HepG2 (cell line): ENCODE measurements around the gene METAP1D. TPM values are rescaled to one million over a fixed set of nuclear protein-coding genes. Genes with fewer than 3 reads are reported as not detected.

Source experiments
- AGO2 ChIP-seq: fragments of 200-400 bp; formaldehyde crosslinking; optimal IDR thresholded peaks from 2 replicates; pipeline ENCODE3; 2017; ENCODE audit warnings: mild to moderate bottlenecking, low read depth, low read length, moderate library complexity
- AHDC1 ChIP-seq: sonication (generic); formaldehyde crosslinking; IDR thresholded peaks from 2 replicates; pipeline ENCODE4 v1.5.1; 2020; ENCODE audit warnings: mild to moderate bottlenecking, missing genetic modification reagents, borderline replicate concordance
- CHCHD3 ChIP-seq: sonication (generic); formaldehyde crosslinking; IDR thresholded peaks from 2 replicates; pipeline ENCODE4 v1.8.0; 2022; ENCODE audit warnings: mild to moderate bottlenecking, missing genetic modification reagents, moderate library complexity
- FOXA1 ChIP-seq, 2 experiments: fragments of 450-650 bp in 1 of 2; sonication (generic) in 1 of 2; formaldehyde crosslinking in 1 of 2; IDR thresholded peaks; 2 replicates each; pipeline versions ENCODE4 v1.4.0 to v1.6.1; 2016 to 2020; ENCODE audit warnings: missing genetic modification reagents in 1 of 2
- FOXP1 ChIP-seq, 2 experiments: fragments of 450-650 bp in 1 of 2; IDR thresholded peaks; 2 replicates each; pipeline ENCODE4 v1.6.1; 2017 to 2018; ENCODE audit warnings: antibody characterized with exemption in 1 of 2
- MBNL3 ChIP-seq: fragments of 250-450 bp; sonication (Bioruptor Pico); conservative IDR thresholded peaks from 2 replicates; pipeline ENCODE4 v1.8.0; 2022; ENCODE audit warnings: mild to moderate bottlenecking, inconsistent platforms
- RBM39 ChIP-seq: fragments of 200-400 bp; formaldehyde crosslinking; IDR thresholded peaks from one replicate; pipeline ENCODE4 v1.6.1; 2018; ENCODE audit warnings: antibody characterized with exemption, mild to moderate bottlenecking, low read depth, low read length; ENCODE audit not compliant: poor library complexity, severe bottlenecking
- SALL2 ChIP-seq: sonication (generic); formaldehyde crosslinking; IDR thresholded peaks from 2 replicates; pipeline ENCODE4 v1.8.1; 2023; ENCODE audit warnings: mild to moderate bottlenecking, missing genetic modification reagents, inconsistent platforms
- SIN3A ChIP-seq: IDR thresholded peaks from 2 replicates; pipeline ENCODE4 v1.6.1; 2011; ENCODE audit warnings: low read depth, mild to moderate bottlenecking, control low read depth, low read length, borderline replicate concordance
- SMAD9 ChIP-seq: sonication (generic); formaldehyde crosslinking; IDR thresholded peaks from 2 replicates; pipeline ENCODE4 v1.5.1; 2020; ENCODE audit warnings: mild to moderate bottlenecking, missing genetic modification reagents
- TCF12 ChIP-seq, 2 experiments: fragments of 450-650 bp in 1 of 2; sonication (generic) in 1 of 2; formaldehyde crosslinking in 1 of 2; IDR thresholded peaks; 2 replicates each; pipeline versions ENCODE4 v1.6.1 to v1.8.0; 2017 to 2022; ENCODE audit warnings: antibody characterized with exemption in 1 of 2, mild to moderate bottlenecking in 1 of 2, missing genetic modification reagents in 1 of 2, moderate library complexity in 1 of 2
- TCF7 ChIP-seq: sonication (generic); IDR thresholded peaks from 2 replicates; pipeline ENCODE4 v1.6.1; 2016; ENCODE audit warnings: antibody characterized with exemption, low read depth
- TOE1 ChIP-seq: sonication (generic); formaldehyde crosslinking; IDR thresholded peaks from 2 replicates; pipeline ENCODE4 v1.4.0; 2020; ENCODE audit warnings: mild to moderate bottlenecking, missing genetic modification reagents
- YY1 ChIP-seq: IDR thresholded peaks from 2 replicates; pipeline ENCODE4 v1.6.1; 2011; ENCODE audit warnings: low read length, low read depth, moderate library complexity, mild to moderate bottlenecking; ENCODE audit not compliant: insufficient read depth, insufficient replicate concordance
- ZNF83 ChIP-seq: sonication (generic); formaldehyde crosslinking; IDR thresholded peaks from 2 replicates; pipeline ENCODE4 v1.4.0; 2020; ENCODE audit warnings: missing genetic modification reagents, mild to moderate bottlenecking, borderline replicate concordance
- polyA plus RNA-seq, 8 experiments: library from polyadenylated mRNA; depleted of rRNA in 3 of 8; stranded (reverse) in 7 of 8; unstranded in 1 of 8; fragments of >200 nt; fragmentation: Illumina TruSeq in 4 of 8; extraction: Trizol in 4 of 8; gene quantifications; 2 replicates each; pipeline versions ENCODE4 v1.2.1 to v1.2.3, GENCODE V29; 2011 to 2016; ENCODE audit warnings: low read depth in 4 of 8, missing spikeins in 1 of 8, mixed read lengths in 1 of 8; ENCODE audit not compliant: insufficient read depth in 1 of 8
- total RNA-seq, 5 experiments: library from RNA; depleted of rRNA; stranded (reverse); fragments of >200 nt; fragmentation: Illumina TruSeq; extraction: Trizol; gene quantifications; 2 replicates each; pipeline ENCODE4 v1.2.3, GENCODE V29; 2016; ENCODE audit warnings: low read depth in 1 of 5
- TF ChIP-seq, protein P1 (sequence below): sonication (generic); formaldehyde crosslinking; IDR thresholded peaks from 2 replicates; pipeline ENCODE4 v1.5.1; 2020; ENCODE audit warnings: mild to moderate bottlenecking, moderate library complexity, missing genetic modification reagents
- TF ChIP-seq, protein P2 (sequence below): sonication (generic); formaldehyde crosslinking; IDR thresholded peaks from 2 replicates; pipeline ENCODE4 v1.4.0; 2020; ENCODE audit warnings: missing genetic modification reagents
- TF ChIP-seq, protein P3 (sequence below): sonication (generic); formaldehyde crosslinking; IDR thresholded peaks from 2 replicates; pipeline ENCODE4 v1.4.0; 2020; ENCODE audit warnings: low read depth, mild to moderate bottlenecking, missing genetic modification reagents
- TF ChIP-seq, protein P4 (sequence below): sonication (generic); IDR thresholded peaks from 2 replicates; pipeline ENCODE4 v1.6.1; 2016; ENCODE audit warnings: low read depth, borderline replicate concordance

Gene METAP1D
- total and polyA plus RNA-seq, 2 of the 13 experiments (the other 11 are each of a cell fraction or from before 2014, with no cell fraction given), result 14.7 to 21.6 TPM

DNA sequence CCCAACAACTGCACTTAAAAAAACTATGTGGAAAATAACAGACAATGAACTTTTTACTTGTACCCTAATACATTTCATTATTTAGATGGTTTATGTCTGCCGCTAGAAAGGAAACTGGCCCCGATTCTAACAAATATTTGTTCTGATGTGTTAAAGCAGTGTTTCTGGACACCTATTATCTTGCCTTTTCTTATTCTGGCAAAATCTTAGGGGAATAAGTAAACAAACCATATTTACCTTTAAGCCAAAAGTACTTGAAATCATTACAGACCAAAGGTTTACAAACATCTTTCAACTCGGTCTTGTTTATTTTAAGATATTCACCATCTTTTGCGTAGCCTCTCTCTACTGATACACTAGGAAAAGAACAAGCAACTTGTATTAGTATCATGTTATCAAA, 73.8 kb downstream of the METAP1D start (continued):
- TF ChIP-seq AHDC1 (CRISPR knock-in tag), result no peak
- peak; percentile 19; the same call in 1 of the 2 replicates for TF ChIP-seq TCF7
- TF ChIP-seq, protein P1, sequence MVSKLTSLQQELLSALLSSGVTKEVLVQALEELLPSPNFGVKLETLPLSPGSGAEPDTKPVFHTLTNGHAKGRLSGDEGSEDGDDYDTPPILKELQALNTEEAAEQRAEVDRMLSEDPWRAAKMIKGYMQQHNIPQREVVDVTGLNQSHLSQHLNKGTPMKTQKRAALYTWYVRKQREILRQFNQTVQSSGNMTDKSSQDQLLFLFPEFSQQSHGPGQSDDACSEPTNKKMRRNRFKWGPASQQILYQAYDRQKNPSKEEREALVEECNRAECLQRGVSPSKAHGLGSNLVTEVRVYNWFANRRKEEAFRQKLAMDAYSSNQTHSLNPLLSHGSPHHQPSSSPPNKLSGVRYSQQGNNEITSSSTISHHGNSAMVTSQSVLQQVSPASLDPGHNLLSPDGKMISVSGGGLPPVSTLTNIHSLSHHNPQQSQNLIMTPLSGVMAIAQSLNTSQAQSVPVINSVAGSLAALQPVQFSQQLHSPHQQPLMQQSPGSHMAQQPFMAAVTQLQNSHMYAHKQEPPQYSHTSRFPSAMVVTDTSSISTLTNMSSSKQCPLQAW (CRISPR knock-in tag), result no peak
- TF ChIP-seq ZNF83 (CRISPR knock-in tag), result no peak
- TF ChIP-seq FOXA1 (IDR thresholded peaks at IDR 0.05), result no peak
- TF ChIP-seq FOXA1 (CRISPR knock-in tag; IDR thresholded peaks at IDR 0.05), result peak; percentile 26; the same call in 1 of the 2 replicates
- TF ChIP-seq MBNL3 (CRISPR knock-in tag), result no peak
- no peak for TF ChIP-seq FOXP1 (IDR thresholded peaks at IDR 0.05)
- TF ChIP-seq FOXP1 (CRISPR knock-in tag; IDR thresholded peaks at IDR 0.05), result peak; percentile 42; the same call in 1 of the 2 replicates
- no peak for TF ChIP-seq SMAD9 (CRISPR knock-in tag)
- no peak for TF ChIP-seq YY1
- TF ChIP-seq SALL2 (CRISPR knock-in tag), result no peak
- TF ChIP-seq, protein P2, sequence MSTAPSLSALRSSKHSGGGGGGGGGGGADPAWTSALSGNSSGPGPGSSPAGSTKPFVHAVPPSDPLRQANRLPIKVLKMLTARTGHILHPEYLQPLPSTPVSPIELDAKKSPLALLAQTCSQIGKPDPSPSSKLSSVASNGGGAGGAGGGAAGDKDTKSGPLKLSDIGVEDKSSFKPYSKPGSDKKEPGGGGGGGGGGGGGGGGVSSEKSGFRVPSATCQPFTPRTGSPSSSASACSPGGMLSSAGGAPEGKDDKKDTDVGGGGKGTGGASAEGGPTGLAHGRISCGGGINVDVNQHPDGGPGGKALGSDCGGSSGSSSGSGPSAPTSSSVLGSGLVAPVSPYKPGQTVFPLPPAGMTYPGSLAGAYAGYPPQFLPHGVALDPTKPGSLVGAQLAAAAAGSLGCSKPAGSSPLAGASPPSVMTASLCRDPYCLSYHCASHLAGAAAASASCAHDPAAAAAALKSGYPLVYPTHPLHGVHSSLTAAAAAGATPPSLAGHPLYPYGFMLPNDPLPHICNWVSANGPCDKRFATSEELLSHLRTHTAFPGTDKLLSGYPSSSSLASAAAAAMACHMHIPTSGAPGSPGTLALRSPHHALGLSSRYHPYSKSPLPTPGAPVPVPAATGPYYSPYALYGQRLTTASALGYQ (CRISPR knock-in tag), result no peak
- TF ChIP-seq, protein P3, sequence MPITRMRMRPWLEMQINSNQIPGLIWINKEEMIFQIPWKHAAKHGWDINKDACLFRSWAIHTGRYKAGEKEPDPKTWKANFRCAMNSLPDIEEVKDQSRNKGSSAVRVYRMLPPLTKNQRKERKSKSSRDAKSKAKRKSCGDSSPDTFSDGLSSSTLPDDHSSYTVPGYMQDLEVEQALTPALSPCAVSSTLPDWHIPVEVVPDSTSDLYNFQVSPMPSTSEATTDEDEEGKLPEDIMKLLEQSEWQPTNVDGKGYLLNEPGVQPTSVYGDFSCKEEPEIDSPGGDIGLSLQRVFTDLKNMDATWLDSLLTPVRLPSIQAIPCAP (CRISPR knock-in tag), result no peak
- TF ChIP-seq SIN3A, result no peak
- TF ChIP-seq, protein P4, sequence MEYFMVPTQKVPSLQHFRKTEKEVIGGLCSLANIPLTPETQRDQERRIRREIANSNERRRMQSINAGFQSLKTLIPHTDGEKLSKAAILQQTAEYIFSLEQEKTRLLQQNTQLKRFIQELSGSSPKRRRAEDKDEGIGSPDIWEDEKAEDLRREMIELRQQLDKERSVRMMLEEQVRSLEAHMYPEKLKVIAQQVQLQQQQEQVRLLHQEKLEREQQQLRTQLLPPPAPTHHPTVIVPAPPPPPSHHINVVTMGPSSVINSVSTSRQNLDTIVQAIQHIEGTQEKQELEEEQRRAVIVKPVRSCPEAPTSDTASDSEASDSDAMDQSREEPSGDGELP, result no peak
- no peak for TF ChIP-seq CHCHD3
- no peak for TF ChIP-seq RBM39
- TF ChIP-seq TCF12 (IDR thresholded peaks at IDR 0.05), result no peak
- TF ChIP-seq TCF12 (CRISPR knock-in tag; IDR thresholded peaks at IDR 0.05), result no peak
- no peak for TF ChIP-seq TOE1
- no peak for TF ChIP-seq AGO2
